H1 (cell line): Measurements from ENCODE around the gene VPS52. TPM values are rescaled to one million over a fixed set of nuclear protein-coding genes. Genes with fewer than 3 reads are reported as not detected.

Source experiments
- KDM5A ChIP-seq: fragments of 200-600 bp; IDR thresholded peaks from 2 replicates; pipeline ENCODE4 v1.7.1; 2012; ENCODE audit warnings: mild to moderate bottlenecking, low read length, inconsistent platforms, mixed read lengths
- polyA plus RNA-seq, 7 experiments: library from polyadenylated mRNA; depleted of rRNA in 3 of 7; stranded (reverse) in 5 of 7; unstranded in 2 of 7; fragments of >200 nt in 5 of 7; fragments of 200-250 nt in 2 of 7; gene quantifications; 1 replicate in 5 of 7; 2 replicates in 1 of 7; 4 replicates in 1 of 7; pipeline versions ENCODE4 v1.2.1 to v1.2.3, GENCODE V29; 2011 to 2013; ENCODE audit warnings: missing spikeins in 2 of 7, mixed read lengths in 2 of 7
- total RNA-seq: library from RNA; stranded (reverse); fragmentation: NEBNext Ultra II Directional; extraction: Animal tissue kit (Norgen Biotek cat#: 25700); gene quantifications from 2 replicates; pipeline ENCODE4 v1.2.1, GENCODE V29; 2021

The VPS52 gene
- total and polyA plus RNA-seq, 2 of the 8 experiments (the other 6 are each of a cell fraction or from before 2014, with no cell fraction given): 36.5 to 86.3 TPM

- no peak for TF ChIP-seq KDM5A
Measured at GRCh38 chr6:33243476-33243875, 28.2 kb downstream of the VPS52 start (continued).
